ENCODE measurements around the gene THSD4.

- TF ChIP-seq POLR2A (IDR thresholded peaks at IDR 0.05) (no peak), POLR2AphosphoS5 (IDR thresholded peaks at IDR 0.05) (no peak), EP300 (IDR thresholded peaks at IDR 0.05) (no peak)
- TF ChIP-seq, protein P1, sequence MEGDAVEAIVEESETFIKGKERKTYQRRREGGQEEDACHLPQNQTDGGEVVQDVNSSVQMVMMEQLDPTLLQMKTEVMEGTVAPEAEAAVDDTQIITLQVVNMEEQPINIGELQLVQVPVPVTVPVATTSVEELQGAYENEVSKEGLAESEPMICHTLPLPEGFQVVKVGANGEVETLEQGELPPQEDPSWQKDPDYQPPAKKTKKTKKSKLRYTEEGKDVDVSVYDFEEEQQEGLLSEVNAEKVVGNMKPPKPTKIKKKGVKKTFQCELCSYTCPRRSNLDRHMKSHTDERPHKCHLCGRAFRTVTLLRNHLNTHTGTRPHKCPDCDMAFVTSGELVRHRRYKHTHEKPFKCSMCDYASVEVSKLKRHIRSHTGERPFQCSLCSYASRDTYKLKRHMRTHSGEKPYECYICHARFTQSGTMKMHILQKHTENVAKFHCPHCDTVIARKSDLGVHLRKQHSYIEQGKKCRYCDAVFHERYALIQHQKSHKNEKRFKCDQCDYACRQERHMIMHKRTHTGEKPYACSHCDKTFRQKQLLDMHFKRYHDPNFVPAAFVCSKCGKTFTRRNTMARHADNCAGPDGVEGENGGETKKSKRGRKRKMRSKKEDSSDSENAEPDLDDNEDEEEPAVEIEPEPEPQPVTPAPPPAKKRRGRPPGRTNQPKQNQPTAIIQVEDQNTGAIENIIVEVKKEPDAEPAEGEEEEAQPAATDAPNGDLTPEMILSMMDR (IDR thresholded peaks at IDR 0.05), result no peak
These were observed 704.9 kb downstream of the THSD4 start for GRCh38 chr15:71820127-71820526.

Measured in suprapubic skin (tissue), 4 donors.